Measurements from ENCODE around the gene EXOC8. TPM values are rescaled to one million over a fixed set of nuclear protein-coding genes. Genes with fewer than 3 reads are reported as not detected.

The EXOC8 gene
- polyA plus RNA-seq, 2 of the 4 experiments (the other 2 are of a cell fraction), result 7.7 to 9.8 TPM

- no peak for DNase-seq (ENCODE audit: low read depth in 1 of 2, low spot score in 1 of 2)
- CTCF ChIA-PET, result no interaction called here
- FAIRE-seq, result no peak
- TF ChIP-seq CHD2 (IDR thresholded peaks at IDR 0.05; ENCODE audit: low read length, partially characterized antibody), result no peak
- TF ChIP-seq MYC (IDR thresholded peaks at IDR 0.05; ENCODE audit: borderline replicate concordance, low read length), result no peak
- TF ChIP-seq HOXB13 (CRISPR knock-in tag; IDR thresholded peaks at IDR 0.05; ENCODE audit: low read depth), result no peak
- TF ChIP-seq HMGXB4 (CRISPR knock-in tag; IDR thresholded peaks at IDR 0.05; ENCODE audit: borderline replicate concordance), result no peak
- no peak for TF ChIP-seq ESRRA (IDR thresholded peaks at IDR 0.05; ENCODE audit: borderline replicate concordance, low read length)
- TF ChIP-seq HOXA7 (CRISPR knock-in tag; IDR thresholded peaks at IDR 0.05), result no peak
- TF ChIP-seq EP300 (IDR thresholded peaks at IDR 0.05), result no peak
- no peak for TF ChIP-seq ATOH8 (CRISPR knock-in tag; IDR thresholded peaks at IDR 0.05; ENCODE audit: low read depth)
- TF ChIP-seq SMC3 (IDR thresholded peaks at IDR 0.05), result no peak
- no peak for TF ChIP-seq POLR2A (IDR thresholded peaks at IDR 0.05; ENCODE audit: low read length)
- TF ChIP-seq ELK1 (IDR thresholded peaks at IDR 0.05; ENCODE audit: low read depth, low read length), result no peak
- TF ChIP-seq POLR2AphosphoS2 (conservative IDR thresholded peaks at IDR 0.05; ENCODE audit: low read length), result no peak
- no peak for TF ChIP-seq KDM5A (IDR thresholded peaks at IDR 0.05)
- no peak for TF ChIP-seq NPAS2 (CRISPR knock-in tag; IDR thresholded peaks at IDR 0.05; ENCODE audit: borderline replicate concordance)
- TF ChIP-seq JUN (IDR thresholded peaks at IDR 0.05), result no peak
- no peak for TF ChIP-seq CEBPB (IDR thresholded peaks at IDR 0.05)
- no peak for TF ChIP-seq FOSB (CRISPR knock-in tag; IDR thresholded peaks at IDR 0.05)
- WGBS (ENCODE audit: missing lambda C conversion rate), result 92% methylated on average over 6 of the region's 6 CpGs
- Histone ChIP-seq H3K4me1 (no peaks in the 10 kb centered on the region), H3K4me2 (no peak overlapping the region), H3K27ac (no peak overlapping the region), H3K4me3 (no peak overlapping the region), H3K9me3 (no peaks in the 10 kb centered on the region)
- POLR2A ChIA-PET, result no interaction called here
- no peak for ATAC-seq
Measured at GRCh38 chr1:231286603-231287002, 51.0 kb downstream of the EXOC8 start.

DNA sequence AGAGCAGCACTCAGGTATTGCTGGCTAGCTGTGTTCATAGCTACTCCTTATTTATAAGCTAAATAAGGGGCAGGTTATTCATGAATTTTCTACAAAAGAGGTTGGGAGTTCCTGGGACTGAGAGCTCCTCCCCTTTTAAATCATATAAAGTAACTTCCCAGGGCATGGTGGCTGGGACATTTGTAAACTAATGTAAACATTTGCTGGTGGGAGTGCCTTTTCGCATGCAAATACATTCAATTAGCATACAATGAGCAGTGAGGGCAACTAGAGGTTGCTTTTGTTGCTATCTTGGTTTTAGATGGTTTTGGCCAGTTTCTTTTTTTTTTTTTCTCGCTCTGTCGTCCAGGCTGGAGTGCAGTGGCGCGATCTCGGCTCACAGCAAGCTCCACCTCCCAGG, 53.2 kb downstream of the EXOC8 start:
- FAIRE-seq (no peak), ATAC-seq (no peak), DNase-seq (ENCODE audit: low read depth in 1 of 2, low spot score in 1 of 2) (no peak)
- WGBS (ENCODE audit: missing lambda C conversion rate), result 93% methylated on average over 6 of the region's 6 CpGs
- ChIA-PET CTCF (interaction anchor here (0.9 kb wide), 1 partner anchor 347 kb away, joined by 3 read pairs; no protein-coding TSS in a partner anchor), POLR2A (no interaction called here)
- Histone ChIP-seq H3K9me3 (no peaks in the 10 kb centered on the region), H3K4me1 (no peaks in the 10 kb centered on the region), H3K27ac (no peak overlapping the region), H3K4me3 (no peak overlapping the region), H3K4me2 (no peak overlapping the region)
- TF ChIP-seq MAFK (IDR thresholded peaks at IDR 0.05; ENCODE audit: partially characterized antibody) (no peak), ATOH8 (CRISPR knock-in tag; IDR thresholded peaks at IDR 0.05; ENCODE audit: low read depth) (no peak), REST (IDR thresholded peaks at IDR 0.05) (no peak), HDAC2 (IDR thresholded peaks at IDR 0.05) (no peak), BCL3 (IDR thresholded peaks at IDR 0.05) (no peak), JUN (IDR thresholded peaks at IDR 0.05) (no peak), FOSB (CRISPR knock-in tag; IDR thresholded peaks at IDR 0.05) (no peak), HOXA7 (CRISPR knock-in tag; IDR thresholded peaks at IDR 0.05) (no peak), MAX (IDR thresholded peaks at IDR 0.05) (no peak), ELK1 (IDR thresholded peaks at IDR 0.05; ENCODE audit: low read depth, low read length) (no peak), MYC (IDR thresholded peaks at IDR 0.05; ENCODE audit: borderline replicate concordance, low read length) (no peak), EP300 (IDR thresholded peaks at IDR 0.05) (no peak), RAD21 (conservative IDR thresholded peaks at IDR 0.05 in 1 of 2, IDR thresholded peaks at IDR 0.05 in 1 of 2) (no peak)
- TF ChIP-seq, protein P1, sequence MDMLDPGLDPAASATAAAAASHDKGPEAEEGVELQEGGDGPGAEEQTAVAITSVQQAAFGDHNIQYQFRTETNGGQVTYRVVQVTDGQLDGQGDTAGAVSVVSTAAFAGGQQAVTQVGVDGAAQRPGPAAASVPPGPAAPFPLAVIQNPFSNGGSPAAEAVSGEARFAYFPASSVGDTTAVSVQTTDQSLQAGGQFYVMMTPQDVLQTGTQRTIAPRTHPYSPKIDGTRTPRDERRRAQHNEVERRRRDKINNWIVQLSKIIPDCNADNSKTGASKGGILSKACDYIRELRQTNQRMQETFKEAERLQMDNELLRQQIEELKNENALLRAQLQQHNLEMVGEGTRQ (IDR thresholded peaks at IDR 0.05), result no peak
